Caco-2 (cell line): ENCODE measurements around the gene MFN1. TPM values are rescaled to one million over a fixed set of nuclear protein-coding genes. Genes with fewer than 3 reads are reported as not detected.
"Not testable (repeated sequence)": the region's sequence is repeated elsewhere in the genome, so short reads cannot be mapped to it uniquely, and the experiment has no call there.

Experiments
- BruUV-seq: library from RNA; stranded (reverse); fragments of 400-500 nt; replicated peaks from 2 replicates; lab custom pipeline; 2021; lab: Mats Ljungman, UMichigan
- CTCF ChIA-PET: fragments of 300-600 bp; sonication (Branson Sonifier 250); formaldehyde crosslinking; loops from one replicate; lab custom pipeline; 2022; ENCODE audit warnings: antibody characterized with exemption; lab: Charles Lee
- POLR2A ChIA-PET: fragments of 300-600 bp; sonication (Branson Sonifier 250); formaldehyde crosslinking; loops from one replicate; lab custom pipeline; 2022; ENCODE audit warnings: antibody characterized with exemption; lab: Charles Lee
- DNase-seq, 2 experiments: peaks; one replicate each; pipeline versions ENCODE4 v3.0.0 to v3.0.0-alpha.2; 2020 to 2022
- H3K27me3 ChIP-seq: replicated peaks from 2 replicates; pipeline ENCODE4 v1.6.0; 2011; ENCODE audit warnings: low read length; ENCODE audit not compliant: control insufficient read depth, insufficient read depth
- H3K36me3 ChIP-seq: 2 replicates; pipeline ENCODE4 v1.5.1; 2011; ENCODE audit warnings: low read length; ENCODE audit not compliant: control insufficient read depth, insufficient read depth
- H3K4me1 ChIP-seq: fragments of 250-450 bp; sonication (Bioruptor Pico); 2 replicates; pipeline ENCODE4 v1.5.1; 2020; ENCODE audit warnings: mild to moderate bottlenecking
- H3K4me3 ChIP-seq: 2 replicates; pipeline ENCODE4 v1.5.1; 2011; ENCODE audit warnings: low read depth, mild to moderate bottlenecking, control low read depth, low read length
- H3K9me3 ChIP-seq: fragments of 250-450 bp; sonication (Bioruptor Pico); 2 replicates; pipeline ENCODE4 v1.5.1; 2020; ENCODE audit warnings: mild to moderate bottlenecking, moderate library complexity
- H3K27ac Mint-ChIP-seq: one replicate; pipeline ENCODE4 v1.8.0; 2022; ENCODE audit warnings: mixed read lengths; ENCODE audit not compliant: unreplicated experiment
- H3K27me3 Mint-ChIP-seq: one replicate; pipeline ENCODE4 v1.8.0; 2022; ENCODE audit warnings: mixed read lengths; ENCODE audit not compliant: insufficient read depth, unreplicated experiment
- H3K36me3 Mint-ChIP-seq: one replicate; pipeline ENCODE4 v1.8.0; 2022; ENCODE audit warnings: mild to moderate bottlenecking, mixed read lengths; ENCODE audit not compliant: insufficient read depth, unreplicated experiment
- H3K4me1 Mint-ChIP-seq: one replicate; pipeline ENCODE4 v1.8.0; 2022; ENCODE audit warnings: low read depth, mixed read lengths; ENCODE audit not compliant: unreplicated experiment
- H3K4me3 Mint-ChIP-seq: one replicate; pipeline ENCODE4 v1.8.0; 2022; ENCODE audit warnings: mild to moderate bottlenecking, moderate library complexity, mixed read lengths; ENCODE audit not compliant: unreplicated experiment
- H3K9me3 Mint-ChIP-seq: one replicate; pipeline ENCODE4 v1.8.0; 2022; ENCODE audit warnings: mixed read lengths; ENCODE audit not compliant: unreplicated experiment
- intact Hi-C: fragments of 100-400 bp; cut with micrococcal nuclease; formaldehyde crosslinking; loops from one replicate; pipeline ENCODE4 v1.10.0; 2022; ENCODE audit not compliant: unreplicated experiment
- total RNA-seq: library from RNA; stranded (reverse); gene quantifications from 2 replicates; pipeline ENCODE4 v1.2.3, GENCODE V29; 2022
- TF ChIP-seq, protein P1 (sequence below), 2 experiments: fragments of 200-600 bp in 1 of 2; IDR thresholded peaks; 1 replicate in 1 of 2; 2 replicates in 1 of 2; pipeline versions ENCODE4 v1.5.1 to v1.8.0; 2011 to 2022; ENCODE audit warnings: antibody characterized with exemption in 1 of 2, control low read depth in 1 of 2, inconsistent platforms in 1 of 2, low read depth in 1 of 2, low read length in 1 of 2, mild to moderate bottlenecking in 1 of 2, moderate library complexity in 1 of 2; ENCODE audit not compliant: insufficient read depth in 1 of 2, severe bottlenecking in 1 of 2, unreplicated experiment in 1 of 2

Gene MFN1
- total RNA-seq, 1 experiment from 2014 or later = 53.9 TPM

DNA sequence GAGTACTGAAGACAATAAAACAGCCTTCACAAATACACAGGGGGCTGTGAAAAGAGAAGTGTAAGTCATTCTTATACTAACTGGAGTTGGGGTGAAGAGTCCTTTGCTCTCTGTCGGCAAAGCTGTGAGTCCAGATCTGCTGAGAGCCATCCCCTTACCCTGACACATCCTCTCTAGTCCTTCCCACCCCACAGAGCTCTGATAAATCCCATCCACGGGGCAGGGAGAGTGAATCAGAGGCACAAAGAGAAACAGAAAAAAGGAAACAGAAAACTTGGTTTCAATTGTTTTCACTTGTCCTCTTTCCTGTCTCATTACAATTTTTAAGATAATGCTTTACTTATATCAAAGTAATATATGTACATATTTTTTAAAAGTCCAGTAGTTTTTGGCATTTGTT, 42.9 kb upstream of the MFN1 start:
- H3K36me3 ChIP-seq = no peaks in the 10 kb centered on the region
- TF ChIP-seq, protein P1, sequence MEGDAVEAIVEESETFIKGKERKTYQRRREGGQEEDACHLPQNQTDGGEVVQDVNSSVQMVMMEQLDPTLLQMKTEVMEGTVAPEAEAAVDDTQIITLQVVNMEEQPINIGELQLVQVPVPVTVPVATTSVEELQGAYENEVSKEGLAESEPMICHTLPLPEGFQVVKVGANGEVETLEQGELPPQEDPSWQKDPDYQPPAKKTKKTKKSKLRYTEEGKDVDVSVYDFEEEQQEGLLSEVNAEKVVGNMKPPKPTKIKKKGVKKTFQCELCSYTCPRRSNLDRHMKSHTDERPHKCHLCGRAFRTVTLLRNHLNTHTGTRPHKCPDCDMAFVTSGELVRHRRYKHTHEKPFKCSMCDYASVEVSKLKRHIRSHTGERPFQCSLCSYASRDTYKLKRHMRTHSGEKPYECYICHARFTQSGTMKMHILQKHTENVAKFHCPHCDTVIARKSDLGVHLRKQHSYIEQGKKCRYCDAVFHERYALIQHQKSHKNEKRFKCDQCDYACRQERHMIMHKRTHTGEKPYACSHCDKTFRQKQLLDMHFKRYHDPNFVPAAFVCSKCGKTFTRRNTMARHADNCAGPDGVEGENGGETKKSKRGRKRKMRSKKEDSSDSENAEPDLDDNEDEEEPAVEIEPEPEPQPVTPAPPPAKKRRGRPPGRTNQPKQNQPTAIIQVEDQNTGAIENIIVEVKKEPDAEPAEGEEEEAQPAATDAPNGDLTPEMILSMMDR (IDR thresholded peaks at IDR 0.05; ENCODE audit: insufficient read depth in 1 of 2, low read depth in 1 of 2, low read length in 1 of 2, severe bottlenecking in 1 of 2, unreplicated experiment in 1 of 2) = no peak
- no peaks in the 10 kb centered on the region for H3K4me1 ChIP-seq
- H3K27me3 ChIP-seq = no peaks in the 10 kb centered on the region
- Mint-ChIP-seq H3K27ac (no peak overlapping the region), H3K4me3 (no peak overlapping the region), H3K4me1 (no peaks in the 10 kb centered on the region), H3K36me3 (no peaks in the 10 kb centered on the region), H3K27me3 (peaks cover 5% of the 10 kb centered on the region), H3K9me3 (no peaks in the 10 kb centered on the region)
- ChIA-PET CTCF (no interaction called here), POLR2A (no interaction called here)
- DNase-seq = no peak
- intact Hi-C loops = no loop called here
- BruUV-seq = no TSS peak
- H3K4me3 ChIP-seq = no peak overlapping the region
- H3K9me3 ChIP-seq = no peaks in the 10 kb centered on the region

DNA sequence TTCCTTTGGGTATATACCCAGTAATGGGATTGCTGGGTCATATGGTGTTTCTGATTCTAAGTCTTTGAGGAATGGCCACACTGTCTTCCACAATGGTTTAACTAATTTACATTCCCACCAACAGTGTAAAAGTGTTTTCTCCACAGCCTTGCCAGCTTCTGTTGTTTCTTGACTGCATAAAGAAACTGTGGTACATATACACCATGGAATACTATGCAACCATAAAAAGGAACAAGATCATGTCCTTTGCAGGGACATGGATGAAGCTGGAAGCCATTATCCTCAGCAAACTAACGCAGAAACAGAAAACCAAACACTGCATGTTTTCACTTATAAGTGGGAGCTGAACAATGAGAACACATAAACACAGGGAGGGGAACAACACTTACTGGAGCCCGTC, 40.1 kb upstream of the MFN1 start:
- DNase-seq, H3K9me3 Mint-ChIP-seq, H3K4me3 ChIP-seq, H3K9me3 ChIP-seq, H3K27ac Mint-ChIP-seq, intact Hi-C loops, POLR2A ChIA-PET, H3K36me3 Mint-ChIP-seq, H3K4me3 Mint-ChIP-seq, BruUV-seq, H3K27me3 ChIP-seq, CTCF ChIA-PET, H3K36me3 ChIP-seq, H3K27me3 Mint-ChIP-seq, H3K4me1 Mint-ChIP-seq, H3K4me1 ChIP-seq: not testable (repeated sequence)

DNA sequence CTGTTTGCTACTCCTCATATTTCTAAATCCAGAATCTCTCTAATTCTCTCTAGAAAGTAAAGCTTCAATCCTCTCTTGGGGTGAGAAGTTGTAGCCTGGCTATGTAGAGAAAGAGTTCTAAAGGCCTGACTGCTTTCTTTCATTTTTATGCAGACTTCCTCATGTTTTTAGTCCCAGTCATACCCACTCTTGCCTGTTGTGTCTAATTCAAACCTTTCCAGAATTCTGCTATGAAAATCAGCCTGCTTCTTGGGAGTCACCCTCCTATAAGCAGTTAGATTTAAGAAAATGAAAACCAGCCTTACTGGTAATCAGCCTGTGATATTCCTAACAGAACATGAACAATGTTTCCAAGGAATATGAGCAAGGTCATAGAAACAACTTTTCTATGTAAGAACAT, 39.5 kb upstream of the MFN1 start:
- no peaks in the 10 kb centered on the region for H3K4me1 Mint-ChIP-seq

More for the DNA sequence above, 39.5 kb upstream of the MFN1 start:
- no peaks in the 10 kb centered on the region for H3K9me3 ChIP-seq
- Mint-ChIP-seq H3K36me3 (no peaks in the 10 kb centered on the region), H3K4me3 (no peak overlapping the region), H3K9me3 (no peaks in the 10 kb centered on the region), H3K27ac (no peak overlapping the region), H3K27me3 (peaks cover 9% of the 10 kb centered on the region)
- CTCF ChIA-PET = no interaction called here
- POLR2A ChIA-PET = no interaction called here
- intact Hi-C loops = no loop called here
- H3K4me1 ChIP-seq = no peaks in the 10 kb centered on the region
- DNase-seq = no peak
- H3K4me3 ChIP-seq = no peak overlapping the region
- TF ChIP-seq, protein P1 (IDR thresholded peaks at IDR 0.05; ENCODE audit: insufficient read depth in 1 of 2, low read depth in 1 of 2, low read length in 1 of 2, severe bottlenecking in 1 of 2, unreplicated experiment in 1 of 2) = no peak
- no TSS peak for BruUV-seq
- no peaks in the 10 kb centered on the region for H3K36me3 ChIP-seq
- no peaks in the 10 kb centered on the region for H3K27me3 ChIP-seq
